NCI-H146 (cell line): ENCODE results near the gene ATXN1.
"Not testable (repeated sequence)": the region's sequence is repeated elsewhere in the genome, so short reads cannot be mapped to it uniquely, and the experiment has no call there.

Experiments
- DNase-seq: peaks from one replicate; lab custom pipeline; 2025; lab: John Stamatoyannopoulos, UW

The ATXN1 gene

DNA sequence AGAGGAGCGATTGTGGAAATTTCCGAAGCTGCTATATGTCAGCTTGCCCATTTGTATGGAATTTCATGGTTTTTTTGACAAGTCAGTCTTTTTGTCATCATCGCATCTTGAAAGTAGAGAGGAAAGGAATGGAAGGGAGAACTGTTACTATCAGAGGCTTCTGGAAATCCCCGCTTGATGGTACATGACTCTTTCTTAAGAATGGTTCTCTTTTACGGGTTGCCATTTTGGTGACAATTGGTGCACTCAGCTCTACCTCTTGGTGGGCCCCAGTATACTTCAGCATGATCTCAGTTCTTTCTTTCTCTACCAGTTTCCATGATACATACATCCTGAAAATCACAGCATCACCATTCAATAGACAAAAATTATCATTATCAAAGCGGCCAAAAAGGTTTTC lies 146.0 kb downstream of the ATXN1 start:
- DNase-seq, result not testable (repeated sequence)

DNA sequence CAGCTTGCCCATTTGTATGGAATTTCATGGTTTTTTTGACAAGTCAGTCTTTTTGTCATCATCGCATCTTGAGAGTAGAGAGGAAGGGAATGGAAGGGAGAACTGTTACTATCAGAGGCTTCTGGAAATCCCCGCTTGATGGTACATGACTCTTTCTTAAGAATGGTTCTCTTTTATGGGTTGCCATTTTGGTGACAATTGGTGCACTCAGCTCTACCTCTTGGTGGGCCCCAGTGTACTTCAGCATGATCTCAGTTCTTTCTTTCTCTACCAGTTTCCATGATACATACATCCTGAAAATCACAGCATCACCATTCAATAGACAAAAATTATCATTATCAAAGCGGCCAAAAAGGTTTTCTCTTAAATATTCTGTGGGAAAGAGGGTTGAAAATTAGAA lies 147.1 kb downstream of the ATXN1 start:
- DNase-seq, result not testable (repeated sequence)

GRCh38 chr6:16613504-16613903 lies 147.8 kb downstream of the ATXN1 start:
- DNase-seq, result not testable (repeated sequence)

- no peak for DNase-seq
These were observed 152.8 kb downstream of the ATXN1 start for GRCh38 chr6:16608444-16608843.

GRCh38 chr6:16602035-16602434 lies 159.2 kb downstream of the ATXN1 start:
- DNase-seq, result no peak

DNA sequence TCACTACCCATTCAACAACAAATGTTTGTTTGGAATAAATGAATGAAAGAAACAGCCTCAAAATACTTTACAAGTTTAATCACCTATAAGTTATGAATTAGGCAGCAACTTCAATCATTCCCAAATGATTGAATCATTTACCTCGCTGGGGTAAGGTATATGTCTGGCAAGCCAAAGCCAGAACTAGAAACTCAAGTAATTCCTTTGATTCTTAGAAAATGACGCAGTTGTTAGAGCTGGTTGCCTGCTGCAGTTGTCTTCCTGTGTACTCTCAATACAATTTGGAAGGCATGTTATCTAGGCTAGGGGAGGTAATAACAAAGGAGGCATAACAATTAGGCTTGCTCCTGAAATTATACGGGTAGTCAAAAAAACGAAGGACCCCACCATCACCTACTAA lies 160.6 kb downstream of the ATXN1 start:
- DNase-seq, result no peak

DNA sequence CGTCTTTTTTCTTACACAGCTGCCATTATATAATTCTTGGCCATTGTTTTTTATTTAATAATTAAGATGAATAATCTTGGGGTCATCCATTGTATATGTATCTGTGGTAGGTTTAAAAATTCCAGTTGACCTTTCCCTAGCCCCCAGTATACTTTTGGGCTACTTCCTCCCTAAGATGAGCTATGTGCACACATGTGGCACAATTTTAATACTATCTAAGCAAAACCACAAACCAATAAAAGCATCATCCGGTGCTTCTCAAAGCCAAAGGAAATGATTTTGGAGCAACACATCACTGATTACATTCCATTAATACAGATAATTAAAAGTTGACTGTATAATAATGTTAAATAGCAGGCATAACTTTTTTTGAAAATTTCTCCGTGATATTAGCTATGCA lies 161.2 kb downstream of the ATXN1 start:
- no peak for DNase-seq

DNA sequence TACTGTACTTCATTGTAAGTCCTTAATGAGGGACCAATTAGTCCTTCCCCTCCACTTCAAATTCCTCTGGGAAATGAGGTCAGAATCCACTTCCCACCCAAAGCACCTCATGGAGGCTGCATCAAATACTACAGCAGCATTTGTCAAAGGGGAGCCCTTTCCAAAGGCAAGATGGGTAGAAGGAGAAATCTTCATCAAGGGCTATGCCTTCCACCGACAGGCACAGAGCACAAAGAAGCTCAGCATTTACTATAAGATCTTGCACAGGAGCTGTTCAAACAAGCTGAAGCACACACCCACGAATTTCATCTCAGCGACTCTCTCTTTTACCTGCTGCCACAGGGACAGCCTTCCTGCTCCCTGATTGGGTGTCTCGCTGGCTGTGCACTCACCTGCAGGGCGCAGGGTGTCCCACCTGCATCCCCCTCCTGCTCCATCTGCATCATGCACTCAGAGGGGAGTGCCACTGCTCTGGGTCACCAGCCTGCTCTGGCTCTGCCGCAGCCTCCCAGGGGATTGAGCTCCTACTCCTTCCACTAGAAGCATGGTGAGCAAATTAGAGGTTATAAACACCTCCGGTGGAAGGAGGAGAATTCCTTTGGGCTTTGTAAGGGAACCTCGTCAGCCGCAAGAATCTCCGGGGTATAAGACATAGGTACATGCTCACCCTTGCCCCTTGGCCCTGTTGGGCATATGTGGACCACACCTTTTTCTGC lies 164.5 kb downstream of the ATXN1 start:
- peak; percentile 3 for DNase-seq

- DNase-seq, result no peak
These were observed 165.6 kb downstream of the ATXN1 start for GRCh38 chr6:16595514-16596120.

DNA sequence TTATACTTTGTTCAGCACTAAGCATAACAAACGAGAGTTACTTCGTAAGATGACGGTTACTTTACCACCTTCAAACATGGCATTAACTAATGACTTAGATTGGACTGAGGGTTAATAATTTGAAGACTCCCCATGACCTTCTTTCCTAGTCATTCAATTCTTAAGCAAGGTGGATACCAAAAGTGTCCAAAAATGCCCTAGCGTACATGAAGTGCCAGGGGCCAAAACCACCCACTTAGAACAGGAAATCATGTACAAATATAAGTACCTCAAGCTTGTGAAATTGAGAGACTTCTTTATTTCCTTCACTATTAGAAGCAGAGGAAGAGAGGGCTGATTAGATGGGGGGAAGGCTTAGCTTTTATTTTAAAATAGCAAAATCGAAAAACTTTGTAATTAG lies 166.4 kb downstream of the ATXN1 start:
- no peak for DNase-seq

DNA sequence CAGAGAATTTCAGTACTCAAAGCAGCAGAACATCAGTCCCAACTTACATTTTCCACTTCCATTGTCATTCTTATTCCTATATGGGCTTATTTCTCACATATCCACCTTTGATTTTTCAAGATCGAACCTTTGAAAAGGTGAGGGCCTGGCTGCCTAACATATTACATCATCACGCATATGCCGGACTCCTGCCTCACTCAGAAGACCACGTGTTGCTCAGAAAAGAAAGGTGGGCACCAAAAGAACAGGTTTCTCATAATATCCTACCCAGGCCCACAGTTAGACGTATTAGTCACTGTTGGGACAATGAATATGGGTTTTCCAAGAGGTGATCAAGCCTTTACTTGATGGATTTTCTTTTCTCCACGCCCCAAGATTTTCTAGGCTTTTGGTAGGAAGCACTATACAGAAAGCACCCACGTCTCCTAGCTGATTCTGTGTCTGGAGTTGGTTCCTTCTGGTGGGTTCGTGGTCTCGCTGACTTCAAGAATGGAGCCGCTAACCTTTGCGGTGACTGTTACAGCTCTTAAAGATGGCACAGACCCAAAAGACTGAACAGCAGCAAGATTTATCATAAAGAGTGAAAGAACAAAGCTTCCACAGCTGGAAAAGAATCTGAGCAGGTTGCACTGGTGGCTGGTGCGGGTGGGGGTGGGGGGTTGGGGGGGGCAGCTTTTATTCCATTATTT lies 168.9 kb downstream of the ATXN1 start:
- no peak for DNase-seq

- no peak for DNase-seq
These were observed 169.7 kb downstream of the ATXN1 start for GRCh38 chr6:16591396-16592222.

GRCh38 chr6:16585805-16586204 lies 175.5 kb downstream of the ATXN1 start:
- DNase-seq, result no peak

DNA sequence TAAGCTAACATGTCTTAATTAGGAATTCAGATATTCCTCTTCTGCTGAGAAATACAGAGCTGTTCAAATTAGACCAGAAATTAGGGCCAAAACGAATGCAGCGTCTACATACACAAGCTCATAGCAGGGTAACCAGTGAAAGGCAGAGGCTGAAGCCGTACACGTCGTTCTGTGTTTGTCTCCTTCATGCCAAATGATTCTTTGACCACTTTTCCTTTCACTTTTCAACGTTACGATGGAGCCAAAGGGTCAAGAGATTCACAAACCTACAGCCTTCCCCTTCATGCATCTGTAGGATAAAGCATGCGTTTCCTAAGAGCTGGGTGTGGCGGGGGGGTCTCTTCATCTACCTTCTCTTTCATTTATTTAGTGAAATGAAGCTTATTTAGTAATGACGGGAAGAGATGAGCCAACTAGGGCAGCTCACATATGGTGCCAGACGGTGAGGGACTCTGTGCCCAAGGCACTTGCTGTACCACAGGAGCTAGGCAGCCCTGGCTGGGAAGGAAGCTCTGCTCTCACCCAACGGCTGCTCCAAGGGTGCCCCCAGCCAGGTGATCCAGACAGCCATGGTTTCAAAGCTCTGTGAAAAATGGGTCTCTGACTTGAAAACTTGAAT lies 178.0 kb downstream of the ATXN1 start:
- DNase-seq, result no peak

DNA sequence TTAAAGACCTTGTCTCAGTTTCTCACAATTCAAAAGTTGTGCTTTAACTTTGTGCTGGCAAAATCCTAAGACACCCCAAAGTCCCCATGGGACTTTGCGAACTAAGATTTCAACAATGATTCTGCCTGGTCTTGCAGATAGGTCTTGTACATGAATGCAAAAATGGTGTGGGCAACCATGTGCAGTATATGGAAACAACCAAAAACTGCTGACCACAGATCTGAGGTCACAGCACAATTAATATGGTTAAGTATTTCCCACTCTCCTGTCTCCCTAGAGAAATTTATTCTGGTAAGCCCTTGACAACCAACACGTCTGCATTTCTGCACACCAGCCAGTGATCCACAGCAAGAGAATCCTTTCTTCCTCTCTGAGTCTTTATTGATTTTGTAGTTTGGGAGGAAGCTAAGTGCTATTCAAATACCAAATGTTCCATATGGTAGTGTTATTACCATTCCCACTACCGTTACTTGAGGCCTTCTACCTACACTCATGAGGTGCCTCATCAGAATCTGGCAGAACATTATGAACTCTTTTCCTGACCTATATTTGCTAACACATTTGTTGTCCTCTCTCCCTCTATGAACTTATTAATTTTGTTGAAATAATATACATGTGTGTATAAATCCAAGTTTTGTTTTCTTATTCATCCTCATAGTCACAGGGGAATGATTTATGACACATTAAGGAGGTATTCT lies 178.7 kb downstream of the ATXN1 start:
- DNase-seq, result no peak

DNA sequence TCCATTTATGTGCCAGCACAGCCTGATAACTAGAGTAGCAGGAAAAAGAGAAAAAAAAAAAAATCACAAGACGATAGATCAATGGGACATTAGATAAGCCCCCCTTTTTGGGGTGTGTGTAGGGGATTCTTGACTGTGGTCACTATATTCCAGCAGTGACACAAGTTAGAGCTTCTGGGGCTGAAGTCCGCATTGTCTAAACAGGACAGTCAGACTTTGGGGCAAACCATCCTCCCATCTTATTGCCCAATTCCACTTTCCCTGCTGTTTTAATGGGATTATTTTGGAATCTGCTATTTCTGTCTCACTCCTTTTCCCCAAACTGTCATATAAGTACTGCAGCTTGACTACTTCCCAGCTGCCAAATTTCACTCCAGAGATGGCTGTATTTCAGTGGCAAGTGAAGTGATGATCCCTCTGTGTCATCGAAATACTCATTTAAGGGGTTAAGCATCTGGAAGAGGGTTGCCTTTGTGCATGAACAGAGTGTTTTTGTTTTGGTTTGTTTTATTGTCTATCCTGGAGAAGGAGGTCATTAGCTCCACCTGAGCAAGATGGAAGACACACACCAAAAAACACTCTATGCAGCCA lies 182.5 kb downstream of the ATXN1 start:
- DNase-seq, result no peak

DNA sequence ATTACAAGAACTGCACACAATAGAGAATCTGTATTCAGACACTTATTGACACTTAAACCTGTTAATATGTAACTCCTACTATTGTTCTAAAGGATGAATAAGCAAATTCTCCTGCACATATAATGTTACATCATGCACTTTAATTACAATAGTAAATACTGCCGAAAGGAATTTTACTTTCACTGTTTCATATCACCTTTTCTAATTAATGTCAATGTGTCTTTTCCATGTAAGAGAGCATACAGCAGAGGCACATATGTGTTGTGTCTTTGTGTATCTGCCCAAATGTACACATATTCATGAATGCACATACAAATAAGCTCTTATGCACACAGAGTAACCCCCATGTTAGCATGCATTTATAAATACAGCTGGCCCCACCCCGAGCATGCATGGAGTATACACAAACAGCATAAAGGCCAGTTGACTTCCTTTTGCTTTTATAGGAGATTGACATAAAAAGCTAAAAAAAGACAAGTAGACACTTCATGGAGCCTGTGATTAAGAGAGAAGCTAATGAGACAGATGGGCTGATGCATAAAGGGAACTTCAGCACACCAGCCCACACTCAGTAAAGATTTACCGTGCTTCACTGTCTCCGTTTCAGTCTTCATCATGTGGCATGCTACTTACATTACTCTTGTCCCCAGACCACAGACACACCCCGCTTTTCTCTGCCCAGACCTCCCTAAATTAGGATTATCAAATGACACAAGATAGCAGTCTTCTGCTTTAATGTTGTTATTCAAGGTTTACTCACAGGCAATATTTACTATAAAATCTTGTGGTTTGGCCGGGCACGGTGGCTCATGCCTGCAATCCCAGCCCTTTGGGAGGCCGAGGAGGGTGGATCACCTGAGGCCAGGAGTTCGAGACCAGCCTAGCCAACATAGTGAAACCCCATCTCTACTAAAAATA lies 184.6 kb downstream of the ATXN1 start:
- DNase-seq, result no peak

GRCh38 chr6:16575655-16576054 lies 185.6 kb downstream of the ATXN1 start:
- no peak for DNase-seq

- no peak for DNase-seq
These were observed 188.3 kb downstream of the ATXN1 start for GRCh38 chr6:16572943-16573342.

GRCh38 chr6:16572317-16572716 lies 188.9 kb downstream of the ATXN1 start:
- no peak for DNase-seq
